Stimulated activated CD4-positive, alpha-beta T cell treated with anti-CD3 and anti-CD28 coated beads, Interleukin-12 subunit alpha, Interleukin-12 subunit beta, amount 100 ng/mL, for 48 hours (primary cell): Measurements from ENCODE around the gene CD200R1L.
A peak's percentile ranks its signal among the peaks of the same experiment; 100 is the strongest.
"Not testable (repeated sequence)": the region's sequence is repeated elsewhere in the genome, so short reads cannot be mapped to it uniquely, and the experiment has no call there.

ENCODE experiments used
- DNase-seq, 3 donors: peaks; one replicate each; pipeline ENCODE4 v3.0.0-alpha.2; 2020; ENCODE audit warnings: low read depth in 2 of 3, low spot score in 1 of 3

CD200R1L gene, protein sequence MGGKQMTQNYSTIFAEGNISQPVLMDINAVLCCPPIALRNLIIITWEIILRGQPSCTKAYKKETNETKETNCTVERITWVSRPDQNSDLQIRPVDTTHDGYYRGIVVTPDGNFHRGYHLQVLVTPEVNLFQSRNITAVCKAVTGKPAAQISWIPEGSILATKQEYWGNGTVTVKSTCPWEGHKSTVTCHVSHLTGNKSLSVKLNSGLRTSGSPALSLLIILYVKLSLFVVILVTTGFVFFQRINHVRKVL

DNA sequence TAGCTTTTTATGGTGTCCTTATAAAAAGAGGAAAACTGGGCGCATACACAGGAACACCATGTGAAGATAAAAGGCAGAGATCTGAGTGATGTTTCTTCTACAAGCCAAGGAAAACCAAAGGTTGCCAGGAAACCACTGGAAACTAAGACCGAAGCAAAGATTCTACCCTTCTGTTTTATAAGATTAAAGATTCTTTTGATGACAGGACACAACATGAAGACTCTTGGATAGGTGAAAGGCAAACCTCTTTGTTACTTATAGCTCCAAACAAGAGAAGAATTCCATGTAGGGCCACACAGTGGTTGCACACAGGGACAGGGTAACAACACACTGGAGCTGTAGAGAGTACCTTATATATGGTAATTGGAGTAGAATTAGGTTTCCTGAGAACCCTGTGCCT is at the start of gene CD200R1L:
TSS of gene CD200R1L (minus strand) at position 101 of the 400 bp plus-strand sequence. CDS start 17,497 bp downstream, outside the sequence.
- no peak for DNase-seq

DNA sequence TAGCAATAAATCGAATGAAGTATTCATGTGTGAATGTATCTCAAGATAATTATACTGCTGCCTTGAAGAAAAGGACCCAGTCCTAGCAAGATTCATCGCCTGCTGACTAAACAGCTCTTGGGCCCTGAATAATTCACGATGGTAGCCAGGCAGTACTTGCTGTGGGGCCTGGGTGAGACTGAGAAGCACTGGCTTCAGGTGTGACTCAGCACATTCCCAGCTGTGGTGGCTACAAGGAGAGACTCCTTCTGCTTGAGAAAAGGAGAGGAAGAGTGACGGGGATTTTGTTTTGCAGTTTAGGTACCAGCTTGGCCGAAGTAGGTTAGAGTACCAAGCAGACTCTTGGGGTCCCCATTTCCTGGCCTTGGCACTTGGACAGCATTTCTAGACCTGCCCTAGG is 47.6 kb upstream of the CD200R1L start:
- DNase-seq, result no peak

DNA sequence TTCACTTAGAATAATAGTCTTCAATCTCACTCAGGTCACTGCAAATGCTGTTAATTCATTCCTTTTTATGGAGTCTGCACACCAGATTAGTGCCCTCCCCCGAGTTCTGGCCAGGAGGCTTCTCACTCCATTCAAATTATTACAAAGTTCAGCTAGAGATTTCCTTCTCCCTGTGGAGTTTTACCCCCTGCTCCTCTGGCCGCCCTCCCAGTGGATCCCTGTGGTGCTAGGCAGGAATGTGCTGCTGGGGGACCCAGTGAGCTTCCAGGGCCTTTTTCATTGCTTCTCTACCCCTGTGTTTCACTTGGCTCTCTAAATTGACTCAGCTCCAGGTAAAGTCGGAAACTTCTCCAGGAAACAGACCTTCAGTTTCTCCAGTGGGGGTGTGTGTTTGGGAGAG is 42.7 kb upstream of the CD200R1L start:
- no peak for DNase-seq

DNA sequence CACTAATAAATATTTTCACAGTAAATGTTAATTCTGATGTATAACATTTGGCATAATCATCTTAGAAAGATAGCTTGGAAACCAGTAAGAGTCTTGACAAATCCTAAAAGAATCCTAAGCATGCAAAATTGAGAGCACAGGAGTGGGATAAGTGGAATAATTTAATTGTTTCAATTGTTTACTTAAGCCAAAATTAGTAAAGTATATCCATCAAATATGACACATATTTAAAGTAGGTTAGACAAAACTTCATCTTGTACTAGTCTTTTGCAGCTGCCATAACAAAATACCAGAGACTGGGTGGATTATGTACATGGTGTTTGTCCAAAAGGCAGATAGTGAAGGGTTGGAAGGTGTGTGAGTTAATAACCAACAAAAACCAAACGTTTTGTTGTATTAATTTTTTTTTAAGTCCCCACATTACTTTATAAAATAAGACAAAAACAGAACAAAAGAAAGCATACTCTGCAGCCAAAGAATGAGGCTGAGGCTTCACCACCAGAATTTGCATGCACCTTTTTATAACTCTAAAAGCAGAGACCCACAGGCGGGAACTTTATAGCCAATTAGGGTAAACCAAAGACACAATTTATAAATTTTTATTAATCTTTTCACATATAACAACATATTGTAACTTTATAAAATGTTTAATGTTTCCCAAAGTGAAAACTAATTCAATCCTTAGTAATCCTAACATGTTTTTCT is 41.9 kb upstream of the CD200R1L start:
- no peak for DNase-seq

DNA sequence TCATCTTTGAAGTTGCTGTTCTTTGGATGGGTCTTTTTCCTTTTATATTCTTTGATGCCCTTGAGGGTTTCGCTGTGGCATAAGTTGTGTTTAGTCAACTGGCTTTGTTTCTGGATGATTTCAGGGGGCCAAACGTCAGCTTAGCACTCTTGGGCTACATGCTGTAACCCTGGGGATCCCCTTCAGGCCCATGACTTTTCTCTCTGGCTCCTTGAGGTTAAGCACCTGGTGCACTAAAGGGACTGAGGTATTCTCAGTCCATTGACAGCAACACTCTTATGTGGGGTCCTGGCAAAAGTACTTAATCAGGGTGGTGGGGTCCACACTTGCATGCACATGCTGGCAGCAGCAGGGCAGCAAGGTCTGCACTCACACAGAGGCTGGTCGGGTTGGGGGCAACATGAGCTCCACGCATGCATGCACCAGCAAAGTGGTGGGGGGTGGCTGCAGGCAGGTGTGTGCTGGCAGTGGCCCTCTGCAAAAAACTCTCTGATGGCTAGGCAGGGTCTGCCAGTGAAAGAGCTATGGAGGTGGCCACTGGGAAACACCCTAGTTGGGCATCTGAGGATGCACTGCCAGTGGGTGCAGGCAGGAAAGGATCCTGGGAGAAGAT is 38.1 kb upstream of the CD200R1L start:
- DNase-seq, result no peak

DNA sequence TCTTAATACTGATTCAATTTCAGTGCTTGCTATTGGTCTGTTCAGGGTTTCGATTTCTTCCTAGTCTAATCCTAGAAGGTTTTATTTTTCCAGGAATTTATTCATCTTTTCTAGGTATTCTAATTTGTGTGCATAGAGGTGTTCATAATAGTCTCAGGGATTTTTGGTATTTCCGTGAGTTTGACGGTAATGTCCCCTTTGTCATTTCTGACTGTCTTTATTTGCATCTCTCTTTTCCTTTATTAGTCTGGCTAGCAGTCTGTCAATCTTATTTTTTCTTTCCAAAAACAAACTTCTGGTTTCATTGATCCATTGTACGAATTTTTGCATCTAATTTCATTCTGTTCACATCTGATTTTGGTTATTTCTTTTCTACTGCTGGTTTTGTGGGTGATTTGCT is 35.2 kb upstream of the CD200R1L start:
- DNase-seq, result no peak

DNA sequence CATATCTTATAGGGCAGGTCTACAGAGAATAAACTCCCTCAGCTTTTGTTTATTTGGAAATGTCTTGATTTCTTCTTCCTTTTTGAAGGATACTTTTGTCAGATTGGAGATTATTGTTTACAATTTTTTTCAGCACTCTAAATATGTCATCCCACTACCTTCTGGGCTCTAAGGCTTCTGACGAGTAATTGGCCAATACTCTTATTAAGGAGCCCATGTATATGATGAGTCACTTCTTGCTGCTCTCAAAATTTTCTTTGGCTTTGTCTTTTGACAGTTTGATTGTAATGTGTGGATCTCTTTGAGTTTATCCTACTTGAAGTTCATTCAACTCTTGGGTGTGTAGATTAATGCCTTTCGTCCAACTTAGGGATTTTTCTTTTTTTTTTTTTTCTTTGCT is 28.9 kb upstream of the CD200R1L start:
- no peak for DNase-seq

DNA sequence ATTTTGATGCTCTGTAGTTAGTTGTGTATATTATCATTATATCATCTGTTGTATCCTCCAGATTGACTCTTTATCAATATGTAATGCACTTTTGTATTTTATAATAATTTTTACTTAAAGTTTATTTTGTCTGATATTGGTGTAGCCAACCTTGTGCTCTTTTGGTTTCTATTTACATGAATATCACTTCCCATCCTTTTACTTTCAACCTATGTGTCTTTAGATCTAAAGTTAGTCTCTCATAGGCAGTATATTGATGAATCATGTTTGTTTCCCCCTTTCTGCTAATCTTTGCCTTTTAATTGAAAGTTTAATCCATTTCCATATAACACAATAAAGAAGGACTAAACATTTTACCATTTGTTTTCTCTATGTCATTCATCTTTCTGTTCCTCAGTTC is 28.1 kb upstream of the CD200R1L start:
- DNase-seq, result no peak

DNA sequence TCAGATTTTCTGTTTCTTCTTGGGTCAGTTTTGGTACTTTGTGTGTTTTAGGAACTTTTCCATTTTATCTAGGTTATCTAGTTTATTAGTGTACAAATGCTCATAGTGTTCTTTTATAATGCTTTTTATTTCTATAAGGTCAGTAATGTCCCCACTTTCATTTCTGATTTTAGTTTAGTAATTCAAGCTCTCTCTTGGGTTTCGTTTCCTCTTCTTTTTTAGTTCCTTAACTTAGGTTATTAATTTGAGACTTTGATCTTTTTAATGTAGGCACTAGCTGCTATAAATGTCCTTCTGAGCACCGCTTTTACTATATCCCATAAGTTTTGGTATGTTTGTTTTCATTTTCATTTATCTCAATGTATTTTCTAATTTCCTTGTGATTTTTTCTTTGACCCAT is 27.0 kb upstream of the CD200R1L start:
- no peak for DNase-seq

DNA sequence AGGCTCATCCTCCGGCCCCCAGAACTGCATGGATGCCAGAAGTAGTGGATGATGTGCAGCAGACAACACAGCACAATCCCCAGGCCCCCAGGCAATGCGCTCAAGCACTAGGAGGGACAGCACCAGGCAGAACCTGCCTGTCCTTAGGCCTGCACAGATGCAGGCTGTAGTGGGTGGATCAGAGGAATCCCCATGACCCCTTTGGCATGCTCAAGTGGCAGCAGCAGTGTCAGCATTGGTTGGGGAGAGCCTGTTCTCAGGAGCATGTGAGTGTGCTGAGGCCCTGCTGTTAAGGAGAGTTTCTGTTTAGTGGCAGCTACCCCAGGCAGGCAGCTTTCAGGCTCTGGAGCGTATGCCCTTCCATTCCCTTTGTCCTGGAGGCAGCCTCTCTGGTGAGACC is 25.1 kb upstream of the CD200R1L start:
- no peak for DNase-seq

DNA sequence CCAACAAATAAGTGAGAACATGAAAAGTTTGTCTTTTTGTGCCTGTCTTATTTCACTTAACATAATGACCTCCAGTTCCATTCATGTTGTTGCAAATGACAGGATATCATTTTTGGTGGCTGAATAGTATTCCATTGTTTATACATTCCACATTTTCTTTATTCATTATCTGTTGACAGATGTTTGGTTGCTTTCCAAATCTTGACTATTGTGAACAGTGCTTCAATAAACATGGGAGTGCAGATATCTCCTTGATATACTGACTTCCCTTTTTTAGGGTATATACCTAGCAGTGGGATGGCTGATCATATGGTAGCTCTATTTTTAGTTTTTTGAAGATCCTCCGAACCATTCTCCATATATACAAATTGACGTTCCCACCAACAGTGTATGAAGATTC is 19.1 kb upstream of the CD200R1L start:
- DNase-seq, result no peak

DNA sequence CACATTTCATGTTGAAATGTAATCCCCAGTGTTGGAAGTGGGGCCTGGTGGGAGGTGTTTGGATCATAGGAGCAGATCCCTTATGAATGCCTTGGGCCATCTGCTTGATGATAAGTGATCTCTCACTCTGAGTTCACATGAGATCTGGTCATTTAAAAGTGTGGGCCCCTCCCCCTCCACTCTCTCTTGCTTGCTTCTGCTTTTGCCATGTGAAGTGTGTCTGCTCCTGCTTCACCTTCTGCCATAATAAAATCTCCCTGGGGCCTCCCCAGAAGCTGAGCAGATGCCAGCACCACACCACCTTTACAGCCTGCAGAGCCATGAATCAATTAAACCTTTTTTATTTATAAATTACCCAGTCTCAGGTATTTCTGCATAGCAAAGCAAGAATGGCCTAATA is 14.2 kb upstream of the CD200R1L start:
- DNase-seq, result no peak

DNA sequence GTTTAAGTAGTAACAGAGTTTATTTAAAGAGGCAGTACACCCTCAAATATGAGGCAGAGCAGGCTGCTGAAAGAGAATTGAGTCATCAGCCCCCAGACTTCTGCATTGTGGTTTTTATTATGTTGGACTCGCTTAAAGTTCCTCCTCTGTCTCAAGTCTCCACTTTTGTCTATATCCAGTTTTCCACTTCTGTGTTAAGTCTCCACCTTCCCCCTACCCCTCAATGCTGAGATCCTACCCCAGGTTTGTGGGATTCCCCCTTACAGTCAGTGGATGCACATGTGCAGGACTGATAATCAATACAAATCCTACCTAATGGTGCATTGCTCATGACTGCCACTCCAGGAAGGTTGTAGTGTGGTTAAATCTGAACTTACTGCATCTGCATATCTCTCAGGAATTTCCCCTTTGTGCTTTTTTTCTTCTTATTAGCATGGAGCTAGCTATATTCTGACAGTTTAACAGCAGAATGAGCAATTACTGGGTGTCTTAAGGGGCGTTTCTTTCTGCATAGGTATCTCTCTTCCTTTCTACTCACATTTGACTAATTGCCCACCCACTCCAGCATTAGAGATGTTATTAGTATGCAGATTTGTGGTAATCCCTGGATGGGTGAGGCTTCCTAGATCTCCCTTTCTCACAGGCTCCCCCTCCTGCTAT is 11.9 kb upstream of the CD200R1L start:
- DNase-seq, result peak in 2 of 3 donors; percentile 5 to 11

DNA sequence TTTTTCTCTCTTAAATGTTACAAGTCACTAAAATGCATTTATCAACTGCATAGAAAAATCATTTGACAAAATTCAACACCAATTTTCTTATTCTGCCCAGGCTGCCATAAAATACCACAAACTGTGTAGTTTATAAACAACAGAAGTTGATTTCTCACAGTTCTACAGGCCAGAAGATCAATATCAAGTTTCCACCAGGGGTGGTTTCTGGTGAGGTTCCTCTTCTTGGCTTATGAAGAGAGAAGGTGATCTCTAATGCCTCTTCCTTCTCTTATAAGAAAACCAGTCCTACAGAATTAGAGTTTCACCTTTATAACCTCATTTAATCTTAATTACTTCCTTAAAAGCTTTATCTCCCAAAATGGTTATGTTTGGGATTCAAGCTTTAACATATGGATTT is 10.9 kb upstream of the CD200R1L start:
- no peak for DNase-seq

DNA sequence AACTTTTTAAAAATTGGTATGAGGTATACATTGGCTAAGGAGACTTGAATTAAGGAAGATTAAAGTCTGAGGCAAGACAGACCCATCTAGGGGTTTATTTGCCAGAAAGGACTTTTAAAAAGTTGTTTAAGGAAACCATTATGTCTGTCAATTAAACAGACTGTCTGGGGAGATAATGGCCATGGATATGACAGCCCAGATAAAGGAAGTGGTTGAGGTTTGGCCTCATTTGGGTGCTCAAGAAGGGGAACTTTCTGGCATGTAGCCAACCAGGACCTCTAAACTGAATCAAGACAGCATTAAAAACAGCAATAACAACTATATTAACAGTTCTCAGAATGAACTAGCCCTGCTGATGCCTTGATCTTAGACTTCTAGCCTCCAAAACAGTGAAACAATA is 9.9 kb upstream of the CD200R1L start:
- no peak for DNase-seq

DNA sequence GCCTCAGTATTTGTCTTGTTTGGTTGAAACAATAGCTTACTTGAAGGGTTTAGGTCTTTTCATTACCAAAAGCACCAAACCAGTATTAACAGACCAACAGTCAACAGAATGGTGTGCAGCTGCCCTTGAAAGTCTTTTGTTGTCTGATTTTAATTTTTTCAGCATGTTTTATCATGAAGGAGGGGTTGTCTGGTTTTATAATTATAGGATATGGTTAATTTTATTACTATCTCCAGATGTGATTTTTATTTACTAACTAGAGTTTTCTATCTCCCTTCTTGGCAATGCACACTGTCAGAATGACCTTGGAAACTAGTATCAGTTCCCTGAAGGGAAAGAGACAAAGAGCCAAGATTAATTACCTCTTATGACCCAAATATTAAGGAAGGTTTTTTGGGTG is 9.2 kb upstream of the CD200R1L start:
- no peak for DNase-seq

DNA sequence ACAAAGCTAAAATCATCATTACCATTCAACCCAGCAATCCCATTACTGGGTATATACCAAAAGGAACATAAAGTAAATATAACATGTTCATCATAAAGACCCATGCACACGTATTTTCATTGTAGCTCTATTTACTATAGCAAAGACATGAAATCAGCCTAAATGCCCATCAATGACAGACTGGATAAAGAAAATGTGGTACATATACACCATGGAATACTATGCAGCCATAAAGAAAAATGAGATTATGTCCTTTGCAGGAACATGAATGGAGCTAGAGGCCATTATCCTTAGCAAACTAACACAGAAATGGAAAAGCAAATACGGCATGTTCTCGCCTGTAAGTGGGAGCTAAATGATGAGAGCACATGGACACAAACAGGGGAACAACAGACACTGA is 8.4 kb upstream of the CD200R1L start:
- not testable (repeated sequence) for DNase-seq

DNA sequence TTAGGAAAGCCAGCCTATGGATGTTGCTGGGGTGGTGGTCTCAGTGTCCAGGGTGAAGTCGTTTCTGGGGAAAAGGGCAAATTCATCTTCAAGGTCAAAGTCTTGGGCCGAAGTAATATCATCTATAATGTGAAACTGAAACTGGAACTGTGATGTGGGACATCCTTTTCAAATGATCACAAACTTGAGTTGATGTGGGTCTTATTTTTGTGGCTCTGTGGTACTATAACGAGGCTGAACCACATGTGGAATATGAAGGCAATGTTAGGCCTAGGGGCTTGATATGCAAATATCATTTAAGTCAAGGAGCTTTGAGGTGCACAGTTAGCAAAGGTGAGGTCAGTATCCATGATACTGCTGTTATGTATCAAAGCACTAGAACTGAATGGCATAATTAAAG is 1.5 kb upstream of the CD200R1L start:
- DNase-seq, result no peak

DNA sequence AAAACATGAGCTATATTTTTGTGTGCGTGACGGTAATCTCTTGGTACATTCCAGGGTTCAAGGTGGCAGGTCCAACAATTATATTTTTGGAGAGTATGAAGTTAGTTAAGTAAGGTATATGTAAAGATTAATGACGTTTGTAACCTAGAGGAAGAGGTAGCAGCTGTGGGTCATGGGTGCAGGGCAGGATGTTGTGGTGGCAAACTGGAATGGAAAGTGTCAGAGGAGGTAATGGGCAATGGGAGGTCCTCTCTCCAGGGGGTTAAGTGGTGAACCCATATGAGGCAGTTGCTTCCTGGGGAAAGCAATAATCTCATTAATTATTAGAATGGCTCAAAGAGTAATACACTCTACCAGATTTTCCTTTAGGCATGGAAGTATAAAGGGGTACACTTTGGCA is 1.0 kb upstream of the CD200R1L start:
- no peak for DNase-seq

DNA sequence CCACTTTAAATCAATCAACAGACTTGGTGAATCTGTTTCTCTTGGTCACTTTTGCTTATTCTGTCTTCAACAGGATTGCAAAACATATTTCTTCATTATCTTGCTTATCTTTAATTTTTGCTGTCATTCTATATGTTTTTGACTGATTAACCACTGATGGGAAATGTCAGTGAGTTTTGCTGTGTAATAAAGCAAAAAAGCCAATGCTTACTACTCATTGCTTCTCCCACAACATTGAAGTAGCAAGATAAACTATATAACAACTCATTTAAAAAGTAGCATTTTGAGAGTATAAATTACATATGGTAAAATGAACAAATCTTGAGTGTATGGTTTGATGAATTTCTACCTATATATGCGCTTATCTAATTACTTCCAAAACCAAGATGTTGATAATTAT is 892 bp downstream of the CD200R1L start:
- DNase-seq, result no peak

DNA sequence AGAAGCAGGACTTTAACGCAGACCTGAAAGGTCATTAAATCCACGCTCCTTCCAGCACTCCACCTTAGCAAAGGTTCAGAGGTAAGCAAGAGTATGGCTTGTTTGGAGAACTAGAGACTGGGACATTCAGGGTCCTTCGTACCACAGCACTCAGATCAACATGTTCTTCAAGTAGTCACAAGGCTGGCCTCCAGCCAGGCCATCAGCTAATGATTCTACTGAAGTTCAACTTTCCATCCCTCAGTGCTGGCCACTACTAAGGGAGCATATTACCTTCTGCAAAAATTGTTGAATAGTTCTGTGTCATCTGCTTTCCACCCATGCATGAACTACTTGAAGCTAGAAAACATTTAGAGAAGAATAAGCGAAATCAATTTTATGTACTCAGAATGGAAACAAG is 17.6 kb downstream of the CD200R1L start:
- DNase-seq, result no peak
